Measurements from ENCODE around the gene RBM14.

RBM14 gene

DNA sequence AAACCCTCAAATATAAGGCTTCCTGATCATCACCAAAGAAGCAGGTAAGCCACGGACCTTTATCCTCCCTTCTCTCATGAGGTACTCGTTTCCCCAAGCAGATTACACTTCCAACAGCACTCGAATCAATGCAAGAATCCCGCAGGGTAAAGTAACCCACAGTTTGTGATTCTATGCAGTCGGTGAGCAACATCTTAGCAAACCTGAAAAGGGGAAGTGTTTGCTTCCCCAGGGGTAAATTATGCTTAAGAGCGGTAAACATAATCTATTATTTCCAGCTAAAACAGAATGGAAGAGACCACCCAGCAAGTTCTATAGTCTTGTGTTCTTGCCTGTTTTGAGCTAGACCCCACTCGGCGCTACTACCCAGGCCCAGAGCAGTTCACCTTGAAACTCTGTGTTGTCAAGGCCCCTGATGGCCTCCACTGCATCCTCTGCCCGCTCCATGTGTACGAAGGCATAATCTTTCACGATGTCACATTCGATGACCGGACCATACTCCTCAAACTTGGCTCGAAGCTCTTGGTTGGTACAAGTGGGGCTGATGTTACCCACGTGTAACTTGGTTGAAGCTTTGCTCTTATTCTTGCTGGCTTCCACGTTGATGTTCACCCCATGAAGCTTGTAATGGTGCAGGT, 60.0 kb downstream of the RBM14 start:
- TF ChIP-seq, protein P1, sequence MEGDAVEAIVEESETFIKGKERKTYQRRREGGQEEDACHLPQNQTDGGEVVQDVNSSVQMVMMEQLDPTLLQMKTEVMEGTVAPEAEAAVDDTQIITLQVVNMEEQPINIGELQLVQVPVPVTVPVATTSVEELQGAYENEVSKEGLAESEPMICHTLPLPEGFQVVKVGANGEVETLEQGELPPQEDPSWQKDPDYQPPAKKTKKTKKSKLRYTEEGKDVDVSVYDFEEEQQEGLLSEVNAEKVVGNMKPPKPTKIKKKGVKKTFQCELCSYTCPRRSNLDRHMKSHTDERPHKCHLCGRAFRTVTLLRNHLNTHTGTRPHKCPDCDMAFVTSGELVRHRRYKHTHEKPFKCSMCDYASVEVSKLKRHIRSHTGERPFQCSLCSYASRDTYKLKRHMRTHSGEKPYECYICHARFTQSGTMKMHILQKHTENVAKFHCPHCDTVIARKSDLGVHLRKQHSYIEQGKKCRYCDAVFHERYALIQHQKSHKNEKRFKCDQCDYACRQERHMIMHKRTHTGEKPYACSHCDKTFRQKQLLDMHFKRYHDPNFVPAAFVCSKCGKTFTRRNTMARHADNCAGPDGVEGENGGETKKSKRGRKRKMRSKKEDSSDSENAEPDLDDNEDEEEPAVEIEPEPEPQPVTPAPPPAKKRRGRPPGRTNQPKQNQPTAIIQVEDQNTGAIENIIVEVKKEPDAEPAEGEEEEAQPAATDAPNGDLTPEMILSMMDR (IDR thresholded peaks at IDR 0.05; ENCODE audit: borderline replicate concordance, control extremely low read depth, extremely low read depth, insufficient read depth, missing control alignments): no peak
- no peak for DNase-seq (ENCODE audit: low spot score)
- in situ Hi-C loops (cut with MboI; ENCODE audit: low sequenced_read_pairs, unreplicated experiment): no loop called here
